KMS-11 (cell line): Measurements from ENCODE around the gene TNFSF13.

Experiments used
- H2AFZ ChIP-seq: fragments of 200-600 bp; sonication (generic); 2 replicates; pipeline ENCODE4 v1.6.1; 2016; ENCODE audit warnings: antibody characterized with exemption, mixed run types, low read depth
- H3K27ac ChIP-seq: fragments of 200-600 bp; sonication (generic); 2 replicates; pipeline ENCODE4 v1.6.1; 2016; ENCODE audit warnings: mild to moderate bottlenecking, mixed run types
- H3K27me3 ChIP-seq: fragments of 200-600 bp; sonication (generic); 2 replicates; pipeline ENCODE4 v1.6.1; 2017; ENCODE audit warnings: mild to moderate bottlenecking, low read depth, mixed run types, moderate library complexity; ENCODE audit not compliant: insufficient read depth
- H3K36me3 ChIP-seq: fragments of 200-600 bp; sonication (generic); 2 replicates; pipeline ENCODE4 v1.6.1; 2017; ENCODE audit warnings: mild to moderate bottlenecking, mixed run types; ENCODE audit not compliant: insufficient read depth
- H3K4me1 ChIP-seq: fragments of 200-600 bp; sonication (generic); 2 replicates; pipeline ENCODE4 v1.6.1; 2016; ENCODE audit warnings: mild to moderate bottlenecking, low read depth, mixed run types; ENCODE audit not compliant: poor library complexity, severe bottlenecking
- H3K4me2 ChIP-seq: fragments of 200-600 bp; sonication (generic); 2 replicates; pipeline ENCODE4 v1.7.0; 2016; ENCODE audit warnings: mild to moderate bottlenecking, mixed run types
- H3K4me3 ChIP-seq: fragments of 200-600 bp; sonication (generic); IDR thresholded peaks from 2 replicates; pipeline ENCODE4 v1.6.1; 2017; ENCODE audit warnings: low read depth, low read length, mixed read lengths; ENCODE audit not compliant: insufficient read depth
- H3K79me2 ChIP-seq: fragments of 200-600 bp; sonication (generic); 2 replicates; pipeline ENCODE4 v1.6.1; 2016; ENCODE audit warnings: low read depth, mixed run types; ENCODE audit not compliant: insufficient read depth
- H3K9ac ChIP-seq: fragments of 200-600 bp; sonication (generic); 2 replicates; pipeline ENCODE4 v1.6.1; 2016; ENCODE audit warnings: mild to moderate bottlenecking, mixed run types
- H4K20me1 ChIP-seq: fragments of 200-600 bp; sonication (generic); 2 replicates; pipeline ENCODE4 v1.6.1; 2016; ENCODE audit warnings: mild to moderate bottlenecking, mixed run types; ENCODE audit not compliant: insufficient read depth
- TF ChIP-seq, protein P1 (sequence below): fragments of 200-600 bp; sonication (generic); conservative IDR thresholded peaks from 2 replicates; pipeline ENCODE4 v1.6.1; 2017; ENCODE audit warnings: low read depth, mild to moderate bottlenecking, antibody characterized with exemption, low read length, moderate library complexity, mixed read lengths

The TNFSF13 gene

DNA sequence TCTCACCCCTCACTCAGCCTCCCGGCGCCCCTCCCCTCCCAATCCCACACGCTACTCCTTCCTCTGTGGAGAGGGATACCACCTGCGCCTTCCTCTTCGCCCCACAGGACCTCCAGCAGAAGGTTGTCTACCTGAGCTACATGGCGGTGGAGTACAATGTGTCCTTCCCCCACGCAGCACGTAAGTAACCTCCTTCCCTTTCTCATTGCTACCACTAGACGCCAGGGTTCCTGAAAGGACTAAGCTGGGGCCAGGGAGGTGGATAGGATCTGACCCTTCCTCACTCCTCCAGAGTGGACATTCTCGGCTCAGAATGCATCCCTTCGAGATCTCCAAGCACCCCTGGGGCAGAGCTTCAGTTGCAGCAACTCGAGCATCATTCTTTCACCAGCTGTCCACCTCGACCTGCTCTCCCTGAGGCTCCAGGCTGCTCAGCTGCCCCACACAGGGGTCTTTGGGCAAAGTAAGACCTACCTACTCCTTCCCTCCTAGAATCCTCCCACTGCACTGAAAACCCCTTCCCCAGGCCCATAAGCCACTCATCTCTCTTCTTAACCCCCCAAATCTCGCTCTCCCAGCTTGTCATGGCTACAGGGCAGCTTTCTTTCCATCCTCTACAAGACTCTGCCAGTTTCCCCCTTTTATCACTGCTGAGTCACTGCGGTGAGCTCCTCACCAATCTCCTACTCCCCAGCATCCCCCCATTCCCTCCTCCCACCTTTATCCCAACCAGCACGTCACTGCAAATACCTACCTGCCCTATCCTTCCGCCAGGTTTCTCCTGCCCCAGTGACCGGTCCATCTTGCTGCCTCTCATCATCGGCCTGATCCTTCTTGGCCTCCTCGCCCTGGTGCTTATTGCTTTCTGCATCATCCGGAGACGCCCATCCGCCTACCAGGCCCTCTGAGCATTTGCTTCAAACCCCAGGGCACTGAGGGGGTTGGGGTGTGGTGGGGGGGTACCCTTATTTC is 22.3 kb downstream of the TNFSF13 start:
- 0 out of 2 replicates have a peak, but pooled peaks cover under 1% of the 10 kb centered on the region for H3K79me2 ChIP-seq
- H3K36me3 ChIP-seq: no peaks in the 10 kb centered on the region

DNA sequence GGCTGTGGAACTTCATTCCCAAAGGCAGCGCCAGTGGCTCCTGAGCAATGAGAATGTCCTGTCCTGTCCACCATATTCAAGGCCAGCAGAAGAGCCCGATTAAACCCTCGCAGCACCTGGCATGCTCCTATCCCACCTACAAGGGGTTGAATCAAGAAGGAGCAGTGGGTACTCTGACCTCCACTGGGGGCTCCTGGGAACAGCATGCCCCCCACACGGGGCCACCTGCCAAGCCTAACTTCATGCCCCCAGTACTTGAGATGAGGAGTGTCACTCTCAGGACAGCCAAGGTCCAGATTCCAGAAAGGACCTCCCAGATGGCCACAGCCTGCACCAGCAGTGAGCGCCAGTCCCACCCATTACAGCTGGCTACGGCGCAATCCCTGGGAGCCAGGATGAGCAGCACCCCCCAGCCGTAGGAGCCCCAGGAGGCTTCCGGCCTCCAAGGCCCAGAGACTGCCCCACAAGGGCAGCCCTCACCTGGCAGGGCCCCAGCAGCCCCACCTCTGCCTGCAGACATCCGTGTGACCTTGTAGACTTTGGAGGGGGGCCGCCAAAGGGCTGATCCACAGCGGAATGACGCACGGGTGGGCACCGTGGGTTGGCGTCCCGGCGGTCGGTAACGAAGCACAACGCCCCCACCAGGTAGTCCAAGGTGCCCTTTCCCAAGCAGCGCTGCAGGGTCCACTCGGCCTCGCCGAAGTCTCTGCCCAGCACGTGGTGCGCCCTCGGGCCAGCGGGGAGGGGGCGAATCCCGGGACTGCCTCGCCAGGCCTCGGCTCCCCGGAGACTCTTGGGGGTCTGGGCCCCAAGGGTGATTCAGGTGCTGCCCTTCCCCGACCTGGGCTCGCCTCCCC is 24.1 kb downstream of the TNFSF13 start:
- no peaks in the 10 kb centered on the region for H3K79me2 ChIP-seq
- H3K9ac ChIP-seq: no peak overlapping the region
- H2AFZ ChIP-seq: no peak overlapping the region
- H3K4me1 ChIP-seq: peaks cover 11% of the 10 kb centered on the region
- no peaks in the 10 kb centered on the region for H3K36me3 ChIP-seq
- H3K27ac ChIP-seq: no peak overlapping the region
- no peaks in the 10 kb centered on the region for H3K27me3 ChIP-seq
- no peak overlapping the region for H3K4me3 ChIP-seq
- H3K4me2 ChIP-seq: no peak overlapping the region
- TF ChIP-seq, protein P1, sequence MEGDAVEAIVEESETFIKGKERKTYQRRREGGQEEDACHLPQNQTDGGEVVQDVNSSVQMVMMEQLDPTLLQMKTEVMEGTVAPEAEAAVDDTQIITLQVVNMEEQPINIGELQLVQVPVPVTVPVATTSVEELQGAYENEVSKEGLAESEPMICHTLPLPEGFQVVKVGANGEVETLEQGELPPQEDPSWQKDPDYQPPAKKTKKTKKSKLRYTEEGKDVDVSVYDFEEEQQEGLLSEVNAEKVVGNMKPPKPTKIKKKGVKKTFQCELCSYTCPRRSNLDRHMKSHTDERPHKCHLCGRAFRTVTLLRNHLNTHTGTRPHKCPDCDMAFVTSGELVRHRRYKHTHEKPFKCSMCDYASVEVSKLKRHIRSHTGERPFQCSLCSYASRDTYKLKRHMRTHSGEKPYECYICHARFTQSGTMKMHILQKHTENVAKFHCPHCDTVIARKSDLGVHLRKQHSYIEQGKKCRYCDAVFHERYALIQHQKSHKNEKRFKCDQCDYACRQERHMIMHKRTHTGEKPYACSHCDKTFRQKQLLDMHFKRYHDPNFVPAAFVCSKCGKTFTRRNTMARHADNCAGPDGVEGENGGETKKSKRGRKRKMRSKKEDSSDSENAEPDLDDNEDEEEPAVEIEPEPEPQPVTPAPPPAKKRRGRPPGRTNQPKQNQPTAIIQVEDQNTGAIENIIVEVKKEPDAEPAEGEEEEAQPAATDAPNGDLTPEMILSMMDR: no peak
- H4K20me1 ChIP-seq: no peaks in the 10 kb centered on the region

More for the DNA sequence above, 22.3 kb downstream of the TNFSF13 start:
- TF ChIP-seq, protein P1: no peak
- H4K20me1 ChIP-seq: no peaks in the 10 kb centered on the region
- no peak overlapping the region for H2AFZ ChIP-seq
- H3K9ac ChIP-seq: no peak overlapping the region
- no peak overlapping the region for H3K4me2 ChIP-seq
- H3K4me1 ChIP-seq: peaks cover 11% of the 10 kb centered on the region
- H3K4me3 ChIP-seq: no peak overlapping the region
- H3K27ac ChIP-seq: no peak overlapping the region
- no peaks in the 10 kb centered on the region for H3K27me3 ChIP-seq

DNA sequence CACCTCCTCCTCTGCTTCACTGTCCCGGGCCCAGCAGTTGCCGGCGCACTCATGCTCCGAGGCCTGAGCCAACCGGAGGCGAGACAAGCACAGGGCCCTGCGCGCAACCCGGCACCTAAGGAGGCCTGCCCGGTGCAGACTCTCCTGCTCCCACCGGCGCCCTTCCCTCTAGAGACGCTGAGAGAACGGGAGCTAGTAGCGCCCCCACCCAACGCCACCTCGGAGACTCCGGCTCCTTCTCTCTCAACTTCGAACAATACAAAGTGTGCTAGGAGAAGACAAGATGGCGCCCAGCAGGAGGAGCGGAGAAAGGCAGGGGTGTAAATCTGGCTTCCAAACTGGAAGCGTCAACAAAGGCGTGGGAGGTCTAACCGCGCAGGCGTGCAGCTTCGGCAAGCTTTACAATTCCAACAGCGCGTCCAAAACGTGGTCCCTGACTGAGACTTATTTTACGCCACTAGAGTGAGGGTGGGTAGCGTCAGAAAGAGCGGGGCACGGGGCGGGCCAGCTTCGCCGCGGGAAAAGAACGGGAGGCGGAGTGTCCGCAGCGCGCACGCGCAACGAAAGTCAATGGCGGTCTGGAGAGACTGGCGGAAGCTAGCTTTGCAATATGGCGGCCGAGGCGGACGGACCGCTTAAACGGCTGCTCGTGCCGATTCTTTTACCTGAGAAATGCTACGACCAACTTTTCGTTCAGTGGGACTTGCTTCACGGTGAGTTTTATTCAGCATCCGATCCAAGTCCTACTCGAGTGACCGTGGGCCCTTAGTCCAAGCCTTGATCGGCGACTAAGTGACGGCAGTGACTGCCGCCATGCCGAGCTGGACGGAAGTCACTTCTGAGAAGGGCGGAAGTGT is 24.9 kb downstream of the TNFSF13 start, which contains the start of gene MPDU1:
Gene MPDU1 (plus strand): TSS at position 600 of the 857 bp plus-strand sequence. CDS start 11 bp downstream, at position 611.
- Histone ChIP-seq H2AFZ (0 out of 2 replicates have a peak within 1 kb of the TSS, but pooled peaks have one; percentile 26), H4K20me1 (no peaks in the 10 kb centered on the region), H3K9ac (peak within 1 kb of the TSS; percentile 92), H3K27me3 (no peaks in the 10 kb centered on the region), H3K79me2 (no peaks in the 10 kb centered on the region), H3K36me3 (no peaks in the 10 kb centered on the region), H3K27ac (peak within 1 kb of the TSS; percentile 89), H3K4me2 (no peak within 1 kb of the TSS; the same call in none of the 2 replicates), H3K4me1 (peaks cover 11% of the 10 kb centered on the region), H3K4me3 (no peak within 1 kb of the TSS)
- TF ChIP-seq, protein P1: no peak
